GM23248 (cell line): ENCODE data around the gene ITGB6. TPM values are rescaled to one million over a fixed set of nuclear protein-coding genes. Genes with fewer than 3 reads are reported as not detected.
A peak's percentile ranks its signal among the peaks of the same experiment; 100 is the strongest.

ENCODE experiments used
- DNase-seq: peaks from one replicate; pipeline ENCODE4 v3.0.0-alpha.2; 2015
- H2AFZ ChIP-seq: fragments of 200-600 bp; sonication (generic); 2 replicates; pipeline ENCODE4 v1.6.1; 2016; ENCODE audit warnings: antibody characterized with exemption
- H3F3A ChIP-seq: fragments of 200-600 bp; sonication (generic); 2 replicates; pipeline ENCODE4 v1.6.1; 2016; ENCODE audit warnings: mild to moderate bottlenecking, antibody characterized with exemption, mixed run types; ENCODE audit not compliant: insufficient read depth
- H3K27ac ChIP-seq: fragments of 200-600 bp; sonication (generic); 2 replicates; pipeline ENCODE4 v1.5.1; 2016; ENCODE audit warnings: mild to moderate bottlenecking
- H3K27me3 ChIP-seq: fragments of 200-600 bp; sonication (generic); replicated peaks from 2 replicates; pipeline ENCODE4 v1.6.1; 2016; ENCODE audit warnings: mild to moderate bottlenecking; ENCODE audit not compliant: insufficient read depth
- H3K36me3 ChIP-seq: fragments of 200-600 bp; sonication (generic); 2 replicates; pipeline ENCODE4 v1.6.1; 2016; ENCODE audit warnings: low read depth, mild to moderate bottlenecking
- H3K4me1 ChIP-seq: fragments of 200-600 bp; sonication (generic); 2 replicates; pipeline ENCODE4 v1.6.1; 2016; ENCODE audit warnings: mild to moderate bottlenecking; ENCODE audit not compliant: insufficient read depth
- H3K4me2 ChIP-seq: fragments of 200-600 bp; sonication (generic); one replicate; pipeline ENCODE4 v1.6.1; 2016; ENCODE audit warnings: mild to moderate bottlenecking; ENCODE audit not compliant: unreplicated experiment
- H3K4me3 ChIP-seq: fragments of 200-600 bp; sonication (generic); 2 replicates; pipeline ENCODE4 v1.5.1; 2016; ENCODE audit warnings: mild to moderate bottlenecking
- H3K79me2 ChIP-seq: fragments of 200-600 bp; sonication (generic); 2 replicates; pipeline ENCODE4 v1.6.1; 2016; ENCODE audit warnings: mild to moderate bottlenecking; ENCODE audit not compliant: insufficient read depth
- H3K9ac ChIP-seq: fragments of 200-600 bp; sonication (generic); 2 replicates; pipeline ENCODE4 v1.6.1; 2016; ENCODE audit warnings: mild to moderate bottlenecking
- H3K9me2 ChIP-seq: fragments of 200-600 bp; sonication (generic); 2 replicates; pipeline ENCODE4 v1.6.1; 2016; ENCODE audit warnings: mixed run types, mild to moderate bottlenecking, moderate library complexity; ENCODE audit not compliant: insufficient read depth
- H3K9me3 ChIP-seq: fragments of 200-600 bp; sonication (generic); one replicate; pipeline ENCODE4 v1.6.1; 2017; ENCODE audit warnings: low read depth
- H4K20me1 ChIP-seq: fragments of 200-600 bp; sonication (generic); 2 replicates; pipeline ENCODE4 v1.6.0; 2016; ENCODE audit not compliant: insufficient read depth
- EZH2 ChIP-seq: fragments of 200-600 bp; sonication (generic); IDR thresholded peaks from 2 replicates; pipeline ENCODE4 v1.6.1; 2018; ENCODE audit warnings: antibody characterized with exemption, mild to moderate bottlenecking; ENCODE audit not compliant: insufficient read depth, poor library complexity, severe bottlenecking
- EZH2phosphoT487 ChIP-seq: fragments of 200-600 bp; sonication (generic); IDR thresholded peaks from 2 replicates; pipeline ENCODE4 v1.6.1; 2018; ENCODE audit warnings: antibody characterized with exemption, moderate library complexity, mild to moderate bottlenecking, low read depth; ENCODE audit not compliant: insufficient read depth
- WGBS, 2 experiments: methylation state at CpG; one replicate each; pipeline ENCODE4 v1.1.6; 2015 to 2017; ENCODE audit warnings: low lambda C conversion rate in 2 of 2, low coverage in 1 of 2; ENCODE audit errors: missing lambda C conversion rate in 2 of 2; 5-methylcytosine and 5-hydroxymethylcytosine counted together
- in situ Hi-C: fragments of 300-500 bp; cut with MboI; formaldehyde crosslinking; loops from 2 replicates; pipeline ENCODE4 v1.15.0; 2020
- polyA plus RNA-seq: library from polyadenylated mRNA; unstranded; fragments of >200 nt; fragmentation: Nextera tagmentation; extraction: Ambion mirVana; gene quantifications from 2 replicates; pipeline ENCODE4 v1.2.1, GENCODE V29; 2016
- total RNA-seq: library from RNA; depleted of rRNA; stranded (reverse); fragments of >200 nt; shearing (Covaris generic); gene quantifications from 2 replicates; pipeline ENCODE4 v1.2.3, GENCODE V29; 2014

ITGB6 gene
- total and polyA plus RNA-seq, 2 experiments from 2014 or later: 0.05 TPM; not detected in 1

- Histone ChIP-seq H4K20me1 (no peaks in the 10 kb centered on the region), H3K9me2 (no peaks in the 10 kb centered on the region), H3K4me1 (peaks cover 31% of the 10 kb centered on the region), H3K27me3 (no peaks in the 10 kb centered on the region), H3K9ac (no peak overlapping the region; the same call in 1 of the 2 replicates), H3F3A (peaks cover 26% of the 10 kb centered on the region), H3K79me2 (no peaks in the 10 kb centered on the region), H3K27ac (peak overlapping the region; percentile 43), H2AFZ (peak overlapping the region; percentile 15; the same call in 1 of the 2 replicates), H3K36me3 (no peaks in the 10 kb centered on the region), H3K4me3 (no peak overlapping the region), H3K9me3 (no peaks in the 10 kb centered on the region), H3K4me2 (peak overlapping the region; percentile 33)
- WGBS, 2 experiments: 26 to 28% methylated on average over 7 of the region's 7 CpGs
- DNase-seq: peak; percentile 95
- in situ Hi-C loops: no loop called here
- TF ChIP-seq EZH2 (no peak), EZH2phosphoT487 (no peak)
These were observed 14.7 kb upstream of the ITGB6 start for GRCh38 chr2:160214461-160215445.

- Histone ChIP-seq H3F3A (peaks cover 38% of the 10 kb centered on the region), H3K4me2 (no peak overlapping the region), H3K4me3 (no peak overlapping the region), H3K27ac (no peak overlapping the region), H3K27me3 (no peaks in the 10 kb centered on the region), H3K9ac (no peak overlapping the region), H4K20me1 (no peaks in the 10 kb centered on the region), H3K9me3 (no peaks in the 10 kb centered on the region), H3K4me1 (peaks cover 43% of the 10 kb centered on the region), H3K9me2 (no peaks in the 10 kb centered on the region), H2AFZ (no peak overlapping the region), H3K79me2 (no peaks in the 10 kb centered on the region), H3K36me3 (no peaks in the 10 kb centered on the region)
- 92 to 94% methylated on average over 10 of the region's 10 CpGs for WGBS, 2 experiments
- TF ChIP-seq EZH2 (no peak), EZH2phosphoT487 (no peak)
- DNase-seq: no peak
- in situ Hi-C loops: no loop called here
These were observed 13.4 kb upstream of the ITGB6 start for GRCh38 chr2:160213511-160213910.

GRCh38 chr2:160210599-160211138 is 10.6 kb upstream of the ITGB6 start:
- WGBS, 2 experiments: 66 to 69% methylated on average over 11 of the region's 11 CpGs
- Histone ChIP-seq H3K9me3 (no peaks in the 10 kb centered on the region), H3K4me1 (peaks cover 63% of the 10 kb centered on the region), H3K9me2 (no peaks in the 10 kb centered on the region), H3K27me3 (no peaks in the 10 kb centered on the region), H3K79me2 (no peaks in the 10 kb centered on the region), H2AFZ (0 out of 2 replicates have a peak overlapping the region, but pooled peaks have one; percentile 11), H3K4me2 (no peak overlapping the region), H3K27ac (peak overlapping the region; percentile 94), H3K36me3 (no peaks in the 10 kb centered on the region), H3K4me3 (no peak overlapping the region), H3K9ac (no peak overlapping the region; the same call in 1 of the 2 replicates), H4K20me1 (no peaks in the 10 kb centered on the region), H3F3A (peaks cover 64% of the 10 kb centered on the region)
- TF ChIP-seq EZH2phosphoT487: no peak
- no peak for TF ChIP-seq EZH2
- DNase-seq: peak; percentile 58
- in situ Hi-C loops: no loop called here

GRCh38 chr2:160209516-160209856 is 9.4 kb upstream of the ITGB6 start:
- H4K20me1 ChIP-seq: no peaks in the 10 kb centered on the region
- H3K9ac ChIP-seq: peak overlapping the region; percentile 27
- H3K9me2 ChIP-seq: no peaks in the 10 kb centered on the region
- in situ Hi-C loops: no loop called here
- peak overlapping the region; percentile 34 for H3K4me2 ChIP-seq
- H3K27ac ChIP-seq: peak overlapping the region; percentile 94
- peaks cover 67% of the 10 kb centered on the region for H3K4me1 ChIP-seq
- H3K79me2 ChIP-seq: no peaks in the 10 kb centered on the region
- H3K27me3 ChIP-seq: no peaks in the 10 kb centered on the region
- 0 to 4% methylated on average over 1 of the region's 1 CpG for WGBS, 2 experiments
- H3K36me3 ChIP-seq: no peaks in the 10 kb centered on the region
- 0 out of 2 replicates have a peak overlapping the region, but pooled peaks have one; percentile 4 for H2AFZ ChIP-seq
- peak; percentile 90 for DNase-seq
- no peaks in the 10 kb centered on the region for H3K9me3 ChIP-seq
- TF ChIP-seq EZH2: no peak
- no peak for TF ChIP-seq EZH2phosphoT487
- H3K4me3 ChIP-seq: no peak overlapping the region
- H3F3A ChIP-seq: peaks cover 69% of the 10 kb centered on the region
